C4-2B (cell line): ENCODE measurements around the gene PTGDS.

Experiments used
- CTCF ChIP-seq: fragments of 450-650 bp; conservative IDR thresholded peaks from 2 replicates; pipeline ENCODE4 v1.5.1; 2017; ENCODE audit warnings: mild to moderate bottlenecking
- ZFX ChIP-seq: fragments of 450-650 bp; IDR thresholded peaks from 2 replicates; pipeline ENCODE4 v1.6.1; 2017

- TF ChIP-seq CTCF = no peak
- no peak for TF ChIP-seq ZFX
Measured at GRCh38 chr9:136928591-136928990, 48.7 kb upstream of the PTGDS start.
